ENCODE data around the gene AGPS.

Gene AGPS

DNA sequence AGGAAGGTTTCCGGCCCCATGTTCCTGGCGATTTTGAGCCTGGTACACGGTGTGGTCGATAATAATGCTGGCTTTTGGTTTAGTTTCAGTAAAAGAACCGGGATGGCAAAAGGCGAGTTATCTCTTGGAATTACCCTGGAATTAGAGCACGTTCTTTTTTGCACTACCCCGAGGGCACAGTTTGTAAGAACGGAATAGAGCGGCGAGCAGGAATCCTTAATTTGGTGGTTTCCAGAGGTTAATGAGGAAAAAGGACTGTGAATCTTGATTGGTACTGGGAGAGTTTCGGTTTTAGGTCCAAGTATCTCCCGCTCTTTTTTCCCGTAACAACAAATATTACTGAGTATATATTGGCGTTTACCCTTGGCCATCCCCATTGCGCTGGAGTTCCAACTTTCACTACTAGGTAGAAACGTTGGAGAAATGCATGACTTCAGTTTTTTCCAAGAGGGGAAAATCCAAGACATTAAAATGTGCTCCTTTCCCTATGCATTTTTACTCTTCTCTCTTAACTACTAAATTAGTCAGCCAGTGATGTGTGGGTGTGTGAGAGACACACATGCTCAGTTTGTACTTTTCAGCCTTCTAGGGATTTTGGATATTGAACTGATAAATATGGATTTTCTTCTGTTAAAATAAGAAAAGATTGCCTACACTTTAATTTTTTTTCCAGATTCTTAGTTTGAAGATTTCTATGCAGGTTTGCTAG is 160.8 kb downstream of the AGPS start:
- peak; percentile 18 for DNase-seq

DNA sequence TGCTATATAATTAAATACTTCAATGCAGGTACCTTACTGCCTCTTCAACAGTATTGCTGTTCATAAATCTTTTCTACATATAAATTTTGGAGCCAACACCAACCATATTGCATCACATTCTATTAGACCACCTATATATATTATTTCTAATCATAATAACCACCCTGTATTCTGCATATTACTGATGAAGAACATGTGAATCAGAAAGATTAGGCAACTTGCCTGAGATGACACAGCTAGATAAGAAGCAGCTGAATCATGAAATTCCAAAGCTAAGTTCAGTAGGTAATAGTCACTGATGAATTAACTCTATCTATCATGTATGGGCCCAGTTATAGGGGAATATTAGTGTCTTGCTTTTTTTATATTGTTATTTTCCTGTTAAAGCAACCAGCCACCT is 161.8 kb downstream of the AGPS start:
- peak; percentile 36 for DNase-seq

DNA sequence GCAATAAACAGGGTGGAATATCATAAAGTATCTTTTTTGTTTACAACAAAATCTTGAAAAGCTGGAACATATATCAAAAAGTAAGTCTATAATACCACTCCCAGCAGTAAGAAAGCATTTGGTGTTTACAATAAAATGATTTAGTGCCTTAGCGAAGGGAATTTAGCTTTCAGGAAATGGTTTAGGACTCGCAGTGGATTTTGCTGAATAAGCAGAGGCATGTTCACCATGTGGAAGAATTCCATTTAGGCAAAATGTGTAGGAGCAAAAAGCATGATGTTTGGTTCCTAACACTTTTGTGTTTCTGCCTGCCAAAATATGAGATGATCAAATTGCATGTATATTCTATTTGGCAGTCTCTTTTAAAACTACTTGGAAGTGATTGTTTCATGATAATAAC is 163.6 kb downstream of the AGPS start:
- no peak for DNase-seq

DNA sequence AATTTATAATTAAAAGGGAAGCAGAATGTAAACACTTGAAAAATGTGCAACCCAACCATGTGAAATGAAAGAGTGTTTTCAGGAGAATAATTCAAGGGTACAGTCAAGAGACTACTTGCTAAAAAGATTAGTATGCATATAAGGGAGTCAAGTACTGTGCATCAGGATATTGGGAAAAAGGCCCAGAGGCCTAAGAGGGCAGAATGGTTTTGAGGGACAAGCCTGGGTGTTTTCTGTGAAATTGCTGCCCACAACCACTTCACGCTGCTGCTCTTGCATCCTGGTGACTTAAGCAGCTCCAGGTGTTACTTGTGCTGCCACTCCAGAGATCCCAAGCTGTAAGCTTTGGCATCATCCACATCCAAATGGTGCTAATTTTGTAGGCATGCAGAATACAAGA is 165.2 kb downstream of the AGPS start:
- no peak for DNase-seq

DNA sequence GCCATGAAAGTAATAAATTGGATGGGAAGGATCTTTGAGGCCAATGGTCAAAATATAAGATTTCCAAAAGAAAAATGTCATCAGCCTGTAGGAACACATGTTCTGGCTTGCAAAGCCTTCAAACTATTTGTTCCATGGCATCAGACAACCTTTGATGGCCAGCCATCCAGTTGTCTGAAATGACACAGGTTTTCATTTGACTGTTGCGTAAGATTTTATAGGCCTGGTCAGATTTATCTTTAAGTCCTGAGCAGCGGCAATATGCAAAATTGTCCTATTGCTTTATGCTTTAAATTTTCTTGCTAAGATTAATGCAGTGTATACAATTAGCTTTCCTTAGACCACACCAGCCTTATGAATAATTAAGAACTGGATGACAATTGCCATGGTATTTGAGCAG is 167.1 kb downstream of the AGPS start:
- DNase-seq = no peak

DNA sequence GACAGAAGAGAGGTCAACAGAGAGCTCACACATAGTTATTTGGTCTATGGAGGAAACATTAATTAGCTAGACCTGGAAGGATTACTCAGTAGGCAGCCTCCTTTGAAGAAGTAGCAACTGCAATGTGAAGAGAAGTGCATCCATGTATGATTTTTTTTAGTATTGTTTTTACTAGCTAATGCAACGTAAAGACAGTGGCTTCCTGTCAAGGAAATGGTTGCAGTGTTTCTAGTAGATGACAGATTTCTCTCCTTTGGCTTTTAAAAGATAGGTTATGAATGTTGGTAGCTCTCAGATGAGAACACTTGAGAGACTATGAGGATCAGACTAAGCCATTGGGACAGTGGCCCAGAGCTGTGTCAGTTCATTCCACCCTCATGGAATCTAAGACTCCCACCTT is 175.8 kb downstream of the AGPS start:
- no peak for DNase-seq

DNA sequence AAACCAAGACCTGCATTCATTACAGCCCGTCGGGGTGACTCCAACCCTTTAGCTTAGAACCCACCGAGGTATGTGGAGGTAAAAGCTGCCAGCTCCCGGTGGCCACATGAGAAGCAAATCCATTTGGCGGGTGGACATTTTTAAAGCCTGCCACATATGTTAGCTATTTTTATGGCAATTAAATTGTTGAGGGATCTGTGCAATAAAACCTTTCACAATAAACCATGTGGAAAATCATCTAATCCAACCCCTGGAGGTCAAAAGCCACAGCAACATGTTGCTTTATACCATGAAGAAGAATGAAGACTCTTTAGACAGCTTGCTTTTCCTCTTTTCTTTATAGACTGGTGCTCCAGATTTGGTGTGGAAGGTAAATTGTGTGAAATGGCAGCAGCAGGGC is 176.3 kb downstream of the AGPS start:
- no peak for DNase-seq

DNA sequence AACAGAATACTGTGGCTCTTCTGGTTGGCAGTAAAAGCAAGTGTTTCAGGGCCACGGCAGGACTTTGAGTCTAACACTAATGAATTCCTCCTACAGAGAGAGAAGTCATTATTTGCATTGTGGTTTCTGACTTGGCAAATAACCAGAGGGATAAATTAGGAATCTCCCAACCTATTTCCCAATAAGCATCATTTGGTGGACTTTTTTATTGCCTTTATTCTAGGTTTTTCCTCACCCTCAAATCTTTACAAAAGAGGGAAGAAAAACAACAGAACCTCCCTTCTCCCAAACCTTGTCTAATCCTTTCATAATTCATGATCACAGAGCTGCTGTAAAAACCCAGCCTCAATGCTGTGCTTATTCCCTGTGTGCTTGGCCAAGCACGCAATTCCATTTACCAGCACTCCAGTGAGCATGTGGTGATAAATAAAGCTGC is 179.7 kb downstream of the AGPS start:
- peak; percentile 12 for DNase-seq

DNA sequence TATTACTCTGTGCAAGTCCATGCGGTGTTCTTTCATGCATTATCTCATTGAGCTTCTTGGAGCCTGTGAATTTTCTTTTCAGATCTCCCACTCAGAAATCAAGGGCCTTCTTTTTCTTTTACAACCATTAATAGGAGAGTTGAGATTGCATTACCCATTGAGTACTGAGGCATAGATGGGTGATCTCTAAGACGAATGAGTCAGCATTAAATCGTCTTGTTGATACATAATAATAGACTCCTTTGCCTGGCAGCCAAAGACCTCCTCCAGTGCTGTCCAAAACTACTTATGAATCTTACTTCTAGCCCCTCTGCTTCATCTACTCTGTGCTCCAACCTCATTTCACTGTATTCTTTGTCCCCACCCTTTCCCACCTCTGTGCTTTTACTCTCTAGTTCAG is 180.5 kb downstream of the AGPS start:
- DNase-seq = no peak

DNA sequence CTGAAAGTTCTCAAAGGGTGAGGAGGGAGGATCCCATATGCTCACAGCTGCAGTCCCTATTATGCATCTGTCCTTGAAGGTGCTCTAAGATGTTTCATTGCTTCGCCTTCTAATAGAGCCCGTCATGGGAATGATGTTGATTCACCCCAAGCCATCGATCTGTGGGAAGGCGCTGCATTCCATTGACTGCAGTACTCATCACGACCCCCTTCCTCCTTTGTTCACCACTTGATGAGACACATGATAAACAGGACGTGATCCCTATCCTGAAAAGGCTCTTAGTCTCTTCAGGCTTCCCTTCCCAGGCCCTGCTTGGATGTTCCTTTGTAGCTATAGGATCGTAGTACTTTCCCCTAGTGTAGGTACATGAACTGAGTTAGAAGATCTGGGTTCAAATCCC is 181.8 kb downstream of the AGPS start:
- DNase-seq = no peak

DNA sequence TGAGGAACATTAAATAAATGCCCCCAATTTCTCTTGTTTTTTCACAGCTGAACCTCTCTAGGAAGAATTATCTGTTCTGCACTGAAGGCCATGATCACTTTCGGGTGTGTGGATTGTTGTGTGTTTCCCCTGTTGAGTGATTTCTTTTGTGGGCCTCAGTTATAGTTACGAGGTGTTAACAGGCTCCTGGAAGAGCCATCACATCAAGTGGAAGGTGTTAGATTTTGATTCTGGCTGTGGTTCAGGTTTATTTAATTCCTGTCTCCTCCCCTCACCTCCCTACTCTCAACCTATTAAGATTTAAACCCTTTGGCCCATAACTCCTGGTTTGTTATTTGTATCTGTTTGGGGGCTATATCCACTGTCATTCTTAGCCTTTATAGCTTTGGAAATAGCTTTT is 182.8 kb downstream of the AGPS start:
- no peak for DNase-seq

DNA sequence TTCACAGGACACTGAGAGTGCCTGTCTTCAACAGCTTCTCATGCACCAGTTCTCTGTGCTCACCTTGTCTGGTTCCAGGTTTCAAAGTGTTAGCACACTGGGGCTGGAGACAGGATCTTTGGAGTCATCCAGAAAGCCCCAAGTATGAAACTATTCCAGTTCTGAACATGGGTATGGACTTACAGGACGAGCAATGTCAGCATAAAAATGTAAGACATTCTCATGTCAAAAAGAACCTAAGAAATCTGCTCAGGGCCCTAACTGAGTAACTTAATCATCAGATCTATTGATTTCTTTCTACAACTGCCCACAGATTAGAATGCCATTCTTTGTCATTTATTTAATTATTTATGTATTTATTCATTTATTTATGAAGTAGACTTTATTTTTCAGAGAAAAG is 184.5 kb downstream of the AGPS start:
- no peak for DNase-seq

DNA sequence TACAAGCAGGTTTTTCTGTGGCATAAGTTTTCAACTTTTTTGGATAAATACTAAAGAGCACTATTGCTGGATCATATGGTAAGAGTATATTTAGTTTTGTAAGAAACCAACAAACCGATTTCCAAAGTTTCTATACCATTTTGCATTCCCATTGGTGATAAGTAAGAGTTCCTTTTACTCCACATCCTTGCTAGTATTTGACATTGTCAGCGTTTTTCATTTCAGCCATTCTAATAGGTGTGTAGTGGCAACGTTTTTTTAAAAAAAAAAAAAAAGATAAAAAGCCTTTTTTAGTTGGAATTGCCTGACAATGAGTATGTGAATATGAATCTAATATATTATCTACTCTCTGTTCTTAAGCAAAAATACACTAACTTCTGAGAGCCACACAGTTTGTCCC is 185.9 kb downstream of the AGPS start:
- no peak for DNase-seq

DNA sequence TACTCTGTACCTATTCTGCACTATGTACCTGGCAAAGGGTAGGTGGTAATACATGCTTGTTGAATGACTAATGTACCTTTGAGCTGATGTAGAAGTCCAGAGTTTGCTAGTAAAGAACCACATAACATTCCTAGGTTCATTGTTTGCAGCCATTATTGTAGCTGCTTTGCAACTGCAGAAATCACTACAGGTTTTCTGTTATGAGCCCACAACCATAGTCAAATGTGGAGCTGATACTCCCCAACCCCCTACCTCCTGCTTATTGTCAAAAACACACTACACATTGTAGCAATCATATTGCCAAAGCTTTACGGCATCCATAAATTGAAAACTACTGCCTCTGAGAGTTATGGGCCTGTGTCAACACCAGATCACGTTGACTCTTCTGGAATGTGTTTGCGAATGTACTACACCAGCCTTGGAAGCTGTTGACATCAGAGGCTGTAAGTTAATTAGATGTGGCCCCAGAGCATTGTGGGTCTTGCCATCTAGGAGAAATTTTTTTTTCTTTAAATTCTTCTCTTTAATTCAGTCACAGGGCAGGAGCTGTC is 187.0 kb downstream of the AGPS start:
- no peak for DNase-seq

DNA sequence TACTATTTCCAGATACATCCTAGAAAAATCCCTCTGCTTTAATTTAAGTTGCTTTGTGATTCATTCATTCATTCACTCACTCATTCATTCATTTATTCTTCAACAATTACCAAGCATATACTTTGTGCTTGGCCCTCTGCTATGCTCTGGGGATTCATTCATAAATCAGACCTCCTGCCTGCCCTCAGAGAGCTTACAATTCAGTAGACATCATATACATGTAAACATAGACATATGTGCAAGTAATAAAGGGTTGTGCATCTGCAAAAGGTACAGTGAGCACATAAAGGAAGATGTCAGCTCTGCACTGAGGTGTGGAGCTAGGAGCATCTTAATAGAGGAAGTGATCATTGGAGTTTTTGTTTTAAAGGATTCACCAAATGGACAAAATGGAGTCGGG is 189.4 kb downstream of the AGPS start:
- DNase-seq = no peak

DNA sequence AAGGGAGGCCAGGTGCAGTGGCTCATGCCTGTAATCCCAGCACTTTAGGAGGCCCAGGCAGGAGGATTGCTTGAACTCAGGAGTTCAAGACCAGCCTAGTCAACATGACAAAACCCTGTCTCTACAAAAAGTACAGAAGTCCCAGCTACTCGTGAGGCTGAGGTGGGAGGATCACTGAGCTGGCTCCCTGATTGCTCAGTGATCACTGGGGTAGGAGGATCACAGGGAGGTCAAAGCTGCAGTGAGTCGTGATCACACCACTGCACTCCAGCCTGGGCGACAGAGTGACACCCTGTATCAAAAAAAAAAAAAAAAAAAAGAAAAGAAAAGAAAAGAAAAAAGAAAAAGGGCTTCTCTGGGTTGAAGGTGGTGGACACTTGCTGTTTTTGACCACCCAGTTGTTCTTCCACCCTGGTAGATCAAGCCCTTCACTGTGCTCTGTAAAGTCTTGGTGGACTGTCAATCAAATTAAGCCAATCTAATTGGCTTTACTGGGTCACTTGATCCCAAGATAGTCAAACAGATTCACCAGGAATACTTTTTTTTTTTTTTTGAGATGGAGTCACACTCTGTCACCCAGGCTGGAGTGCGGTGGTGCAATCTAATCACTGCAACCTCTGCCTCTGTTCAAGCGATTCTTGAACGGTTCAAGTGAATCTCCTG is 191.6 kb downstream of the AGPS start:
- no peak for DNase-seq

DNA sequence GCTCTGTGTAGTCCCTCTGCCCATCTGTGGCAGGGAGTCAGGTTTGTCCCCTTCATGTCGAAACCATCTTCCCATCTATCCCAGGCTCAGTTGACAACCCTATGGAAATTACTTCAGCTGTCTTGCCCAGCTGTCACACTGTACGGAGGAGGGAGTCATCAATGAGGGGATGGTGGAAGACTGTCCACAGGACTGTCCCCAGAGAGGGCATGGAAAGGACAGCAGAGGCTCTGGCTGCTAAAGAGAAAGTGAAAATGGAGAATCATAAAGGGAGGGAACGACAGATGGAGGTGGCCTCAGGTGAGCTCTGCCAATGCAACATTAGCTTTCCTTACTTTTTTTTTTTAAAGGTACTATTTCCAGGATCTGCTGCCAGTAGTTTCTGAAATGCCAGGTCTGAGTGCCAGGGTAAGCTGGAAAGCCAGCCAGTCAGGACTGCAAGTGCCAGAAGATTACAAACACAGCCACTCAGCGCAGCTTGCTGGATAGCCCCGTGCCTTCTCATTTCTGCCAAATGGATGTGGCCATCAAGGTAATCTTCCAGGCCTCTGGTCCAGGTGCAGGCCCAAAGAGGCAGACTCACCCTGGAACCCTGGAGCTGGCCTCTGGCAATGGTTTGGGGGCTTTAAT is 192.8 kb downstream of the AGPS start:
- no peak for DNase-seq

DNA sequence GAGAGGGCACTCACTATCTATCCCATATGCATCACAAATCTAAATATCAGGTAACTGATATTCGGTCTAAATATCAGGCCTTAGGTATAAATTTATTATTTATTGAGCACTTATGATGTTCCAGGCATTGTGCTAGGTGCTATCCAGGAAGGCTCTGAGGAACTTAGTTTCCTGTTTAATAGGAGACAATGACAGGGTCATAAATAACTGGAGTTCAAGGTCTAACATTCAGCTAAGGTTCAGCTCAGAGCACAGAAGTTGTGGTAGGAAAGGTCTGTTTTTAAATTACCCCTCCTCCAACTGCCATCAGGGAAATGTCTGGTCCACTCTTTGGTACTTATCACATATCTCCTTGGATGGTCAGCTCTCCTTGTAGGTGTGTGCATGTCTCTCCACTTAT is 193.6 kb downstream of the AGPS start:
- no peak for DNase-seq

DNA sequence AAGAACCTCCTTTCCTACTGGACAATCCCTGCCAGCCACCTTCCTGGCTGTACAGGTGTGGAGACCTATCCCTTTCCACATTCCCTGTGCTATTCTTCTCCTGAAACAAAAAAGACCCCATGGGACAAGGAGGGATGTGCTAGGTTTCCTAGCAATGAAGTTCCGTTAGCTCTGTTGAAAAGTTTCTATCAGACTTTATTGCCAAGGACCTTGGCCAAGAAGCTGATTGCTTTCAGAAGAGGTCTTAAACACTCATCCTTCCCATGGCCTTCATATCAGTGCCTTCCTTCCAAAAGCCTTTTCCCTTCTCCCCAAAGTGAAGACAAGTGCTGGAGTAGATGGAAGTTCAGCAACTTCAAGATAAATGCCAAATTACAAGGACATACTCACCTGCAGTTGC is 194.8 kb downstream of the AGPS start:
- DNase-seq = no peak

DNA sequence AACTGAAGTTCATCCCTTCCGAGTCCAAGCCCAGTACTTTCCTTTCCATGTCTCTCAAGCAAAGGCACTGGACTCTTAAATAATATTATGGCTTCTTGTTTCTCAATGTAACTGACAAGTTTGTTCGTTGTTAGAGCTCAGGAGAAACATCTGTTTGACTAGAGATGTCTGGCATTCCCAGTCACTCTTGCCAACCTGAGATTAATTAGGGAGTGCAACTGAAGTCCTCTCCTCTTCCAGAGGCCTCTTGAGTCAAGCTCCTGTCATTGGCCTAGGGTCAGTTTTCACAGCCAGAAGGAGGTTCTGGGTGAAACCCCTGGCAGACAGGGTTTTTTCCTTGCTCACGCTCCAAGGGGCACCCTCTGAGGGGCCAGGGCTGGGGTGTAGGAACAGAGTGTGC is 196.1 kb downstream of the AGPS start:
- no peak for DNase-seq

DNA sequence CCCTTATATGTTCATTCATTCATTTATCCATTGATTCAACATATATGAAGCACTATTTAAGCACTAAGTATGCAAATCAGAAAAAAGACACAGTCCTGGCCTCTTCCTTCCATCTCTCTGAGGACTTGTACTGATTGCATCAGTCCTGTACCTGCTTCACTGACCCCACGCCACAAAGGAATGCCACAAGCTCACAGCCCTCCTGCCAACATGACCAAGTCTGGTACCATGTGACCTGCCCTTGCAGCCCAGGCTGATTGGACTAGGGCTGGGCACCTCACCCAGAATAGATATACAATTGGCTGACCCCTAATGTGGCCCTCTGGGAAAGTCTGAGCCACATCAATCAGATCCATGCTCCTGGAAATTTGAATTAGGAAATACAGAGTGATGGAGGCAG is 196.6 kb downstream of the AGPS start:
- no peak for DNase-seq

DNA sequence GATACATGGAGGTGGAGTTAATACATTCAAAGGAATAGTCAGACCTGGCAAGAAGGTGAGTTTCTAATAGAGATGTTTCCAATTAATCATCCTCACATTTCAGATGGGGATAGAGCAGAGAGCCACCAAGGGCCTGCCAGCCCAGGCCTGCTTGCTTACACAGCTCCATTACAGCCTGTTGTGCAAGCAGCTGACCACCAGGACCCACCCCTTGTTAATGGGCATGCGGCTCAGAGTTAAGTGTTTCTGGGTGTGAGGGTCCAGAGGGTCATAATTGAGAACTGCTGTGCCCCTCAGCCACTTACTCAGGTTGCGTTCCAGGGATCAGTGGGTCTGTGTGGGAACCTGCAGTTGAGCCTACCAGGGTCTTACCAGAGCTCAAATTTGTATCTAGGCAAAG is 199.8 kb downstream of the AGPS start:
- DNase-seq = no peak

DNA sequence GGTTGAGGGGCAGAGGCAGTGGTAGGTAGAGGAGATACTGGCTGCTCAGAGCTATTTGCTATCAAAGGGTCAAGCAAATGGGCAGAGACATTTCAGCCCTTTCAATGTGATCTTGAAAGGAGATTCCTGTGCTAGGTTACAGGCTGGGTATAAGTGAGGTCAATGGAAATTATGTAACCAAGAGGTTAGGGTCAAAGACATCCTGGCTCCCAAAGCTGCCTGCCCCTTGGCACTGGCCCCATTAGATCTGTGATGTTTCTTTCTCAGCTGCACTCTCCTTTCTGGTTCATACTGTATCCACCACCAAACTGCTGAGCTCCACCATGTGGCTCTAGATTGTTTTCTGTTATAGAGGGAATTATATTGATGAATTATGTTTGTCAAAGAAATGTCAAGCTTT is 200.4 kb downstream of the AGPS start:
- no peak for DNase-seq

DNA sequence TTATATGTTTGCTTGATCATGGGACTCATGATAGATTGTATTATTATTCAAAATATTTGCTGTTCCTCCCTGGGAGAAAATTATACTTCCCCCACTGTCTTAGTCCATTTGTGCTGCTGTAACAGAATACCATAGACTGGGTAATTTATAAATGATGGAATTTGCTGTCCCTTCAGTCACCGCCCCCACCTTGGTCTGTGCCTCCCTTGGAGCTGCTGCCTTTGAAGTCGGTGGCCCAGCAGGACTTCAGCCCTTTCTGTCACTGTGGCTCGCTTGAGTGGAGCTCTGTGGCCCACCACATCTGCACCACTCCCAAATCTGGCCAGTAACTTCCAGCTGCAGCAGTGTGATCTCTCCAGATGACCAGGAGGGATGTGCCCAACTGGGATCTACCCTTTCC is 200.8 kb downstream of the AGPS start:
- DNase-seq = no peak
